Uterus (tissue), 4 donors: Measurements from ENCODE around the gene THAP10. TPM values are rescaled to one million over a fixed set of nuclear protein-coding genes. Genes with fewer than 3 reads are reported as not detected.

Experiments
- DNase-seq, 2 donors: peaks; one replicate each; pipeline ENCODE4 v3.0.0-alpha.2; 2019 to 2020
- H3K27ac ChIP-seq, 2 donors: fragments of 200-600 bp; sonication (generic); 1 replicate in 1 of 2; 2 replicates in 1 of 2; pipeline ENCODE4 v1.5.1; 2016 to 2018
- H3K27me3 ChIP-seq, 2 donors: fragments of 200-600 bp; sonication (generic); one replicate each; pipeline ENCODE4 v1.5.1; 2018 to 2019; ENCODE audit warnings: control low read depth in 1 of 2
- H3K36me3 ChIP-seq, 2 donors: fragments of 200-600 bp; sonication (generic); one replicate each; pipeline ENCODE4 v1.5.1; 2019; ENCODE audit warnings: control low read depth in 1 of 2
- H3K4me1 ChIP-seq, 2 donors: fragments of 200-600 bp; sonication (generic); one replicate each; pipeline ENCODE4 v1.5.1; 2018 to 2019; ENCODE audit warnings: control low read depth in 1 of 2
- H3K4me3 ChIP-seq, 2 donors: fragments of 200-600 bp; sonication (generic); 1 replicate in 1 of 2; 2 replicates in 1 of 2; pipeline ENCODE4 v1.5.1; 2018 to 2019; ENCODE audit warnings: mild to moderate bottlenecking in 1 of 2
- H3K9me3 ChIP-seq, 2 donors: fragments of 200-600 bp; sonication (generic); one replicate each; pipeline ENCODE4 v1.5.1; 2019; ENCODE audit warnings: control low read depth in 1 of 2
- POLR2A ChIP-seq, 2 donors: fragments of 450-650 bp; IDR thresholded peaks; one replicate each; pipeline ENCODE4 v1.6.1; 2016; ENCODE audit warnings: antibody characterized with exemption in 2 of 2, mild to moderate bottlenecking in 1 of 2, moderate library complexity in 1 of 2
- intact Hi-C: fragments of 100-400 bp; cut with DNase I; formaldehyde crosslinking; loops from one replicate; pipeline ENCODE4 v1.15.1; 2023; ENCODE audit warnings: low total_unique reads
- total RNA-seq, 4 donors: library from RNA; depleted of rRNA in 3 of 4; stranded (reverse); fragments of >200 nt in 3 of 4; gene quantifications; one replicate each; pipeline versions ENCODE4 v1.1.0 to v1.2.4, GENCODE V29; 2014 to 2023
- TF ChIP-seq, protein P1 (sequence below), 4 experiments: fragments of 200-600 bp in 2 of 4; fragments of 450-650 bp in 2 of 4; sonication (generic) in 2 of 4; IDR thresholded peaks; one replicate each; pipeline ENCODE4 v1.5.1; 2016 to 2019; ENCODE audit warnings: antibody characterized with exemption in 4 of 4, mild to moderate bottlenecking in 2 of 4, moderate library complexity in 1 of 4
- donor health status: DM: yes; HTN: yes; CAD: no.

Gene THAP10
- total RNA-seq, 4 donors from 2014 or later, result 1.8 to 4.1 (median 2.0) TPM

GRCh38 chr15:70853318-70853972 lies 38.8 kb downstream of the THAP10 start:
- H3K4me3 ChIP-seq, result peak overlapping the region; percentile 34 to 62

DNA sequence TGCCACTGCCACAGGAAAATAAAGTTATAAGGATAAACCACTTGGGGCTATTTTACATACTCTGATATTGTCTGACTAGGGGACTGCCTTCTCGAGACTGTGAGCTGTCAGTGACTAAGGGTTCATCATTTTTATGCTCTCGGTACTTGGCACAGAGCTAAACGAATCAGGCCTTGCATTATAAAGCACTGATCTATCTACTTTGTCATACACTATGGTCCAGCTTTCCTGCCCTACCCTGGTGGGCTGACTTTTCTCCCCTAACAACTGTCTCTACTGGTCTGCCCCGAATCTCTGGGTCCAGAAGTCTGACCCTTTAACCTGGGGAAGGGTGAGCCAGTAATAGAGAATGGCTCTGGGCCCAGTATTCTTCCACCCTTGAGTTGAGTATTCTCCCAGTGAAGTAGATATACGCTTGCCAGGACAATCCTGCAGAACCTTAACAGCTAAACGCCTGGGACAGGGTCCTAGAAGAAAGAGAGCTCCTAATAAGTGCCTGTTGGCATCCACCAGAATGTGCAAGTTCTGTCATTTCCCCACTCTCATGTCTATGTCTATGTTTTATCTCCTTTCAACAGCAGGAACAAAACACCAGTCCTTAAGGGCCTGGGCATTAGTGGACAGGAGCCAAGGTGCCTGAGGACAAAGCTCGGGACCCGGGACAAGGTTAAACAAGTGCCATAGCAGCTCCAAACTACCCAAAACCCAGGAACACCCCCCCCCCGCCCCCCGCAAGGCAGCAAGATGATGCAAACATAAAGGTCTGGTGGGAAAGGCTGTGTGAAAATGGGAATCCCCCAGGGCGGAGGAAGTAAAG lies 39.5 kb downstream of the THAP10 start:
- H3K36me3 ChIP-seq, result no peaks in the 10 kb centered on the region
- H3K4me1 ChIP-seq, result peaks cover 0 to 5% of the 10 kb centered on the region in 2 donors
- intact Hi-C loops, result no loop called here

More at GRCh38 chr15:70853318-70853972, 38.8 kb downstream of the THAP10 start:
- Histone ChIP-seq H3K4me1 (peaks cover 0 to 5% of the 10 kb centered on the region in 2 donors), H3K27me3 (no peaks in the 10 kb centered on the region), H3K27ac (peak overlapping the region; percentile 87 to 97), H3K36me3 (no peaks in the 10 kb centered on the region), H3K9me3 (no peaks in the 10 kb centered on the region)
- no peak for TF ChIP-seq POLR2A (IDR thresholded peaks at IDR 0.05)
- TF ChIP-seq, protein P1, sequence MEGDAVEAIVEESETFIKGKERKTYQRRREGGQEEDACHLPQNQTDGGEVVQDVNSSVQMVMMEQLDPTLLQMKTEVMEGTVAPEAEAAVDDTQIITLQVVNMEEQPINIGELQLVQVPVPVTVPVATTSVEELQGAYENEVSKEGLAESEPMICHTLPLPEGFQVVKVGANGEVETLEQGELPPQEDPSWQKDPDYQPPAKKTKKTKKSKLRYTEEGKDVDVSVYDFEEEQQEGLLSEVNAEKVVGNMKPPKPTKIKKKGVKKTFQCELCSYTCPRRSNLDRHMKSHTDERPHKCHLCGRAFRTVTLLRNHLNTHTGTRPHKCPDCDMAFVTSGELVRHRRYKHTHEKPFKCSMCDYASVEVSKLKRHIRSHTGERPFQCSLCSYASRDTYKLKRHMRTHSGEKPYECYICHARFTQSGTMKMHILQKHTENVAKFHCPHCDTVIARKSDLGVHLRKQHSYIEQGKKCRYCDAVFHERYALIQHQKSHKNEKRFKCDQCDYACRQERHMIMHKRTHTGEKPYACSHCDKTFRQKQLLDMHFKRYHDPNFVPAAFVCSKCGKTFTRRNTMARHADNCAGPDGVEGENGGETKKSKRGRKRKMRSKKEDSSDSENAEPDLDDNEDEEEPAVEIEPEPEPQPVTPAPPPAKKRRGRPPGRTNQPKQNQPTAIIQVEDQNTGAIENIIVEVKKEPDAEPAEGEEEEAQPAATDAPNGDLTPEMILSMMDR (IDR thresholded peaks at IDR 0.05), result no peak
- intact Hi-C loops, result no loop called here
- peak; percentile 47 to 49 for DNase-seq

DNA sequence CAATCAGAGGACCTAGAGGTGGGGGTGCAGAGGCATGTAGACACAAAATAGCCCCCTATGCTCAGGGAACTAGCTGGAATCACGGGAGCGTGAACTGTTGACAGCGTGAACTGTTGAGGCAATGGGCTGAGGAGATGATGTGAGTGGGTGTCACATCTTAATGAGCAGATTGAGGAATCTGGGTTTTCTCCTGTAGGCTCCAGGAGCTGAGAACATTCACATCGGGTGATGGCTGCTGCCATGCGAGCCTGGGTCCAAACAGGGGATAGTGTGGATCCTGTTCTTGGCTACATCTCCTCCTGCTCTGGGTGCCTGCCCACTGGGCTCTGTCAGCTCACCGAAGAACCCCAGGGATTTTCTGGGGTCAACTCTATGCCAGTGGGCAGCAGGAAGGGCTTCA lies 40.3 kb downstream of the THAP10 start:
- H3K4me1 ChIP-seq, result no peaks in the 10 kb centered on the region
- peak overlapping the region in 1 of 2 donors; percentile 97 for H3K27ac ChIP-seq
- no peak for DNase-seq
- H3K27me3 ChIP-seq, result no peaks in the 10 kb centered on the region
- TF ChIP-seq POLR2A (IDR thresholded peaks at IDR 0.05), result no peak
- TF ChIP-seq, protein P1 (IDR thresholded peaks at IDR 0.05), result no peak
- no peak overlapping the region for H3K4me3 ChIP-seq
- intact Hi-C loops, result no loop called here
- no peaks in the 10 kb centered on the region for H3K36me3 ChIP-seq
- H3K9me3 ChIP-seq, result no peaks in the 10 kb centered on the region

More for the DNA sequence above, 39.5 kb downstream of the THAP10 start:
- DNase-seq, result no peak
- H3K27me3 ChIP-seq, result no peaks in the 10 kb centered on the region
- H3K9me3 ChIP-seq, result no peaks in the 10 kb centered on the region
- peak overlapping the region; percentile 87 to 97 for H3K27ac ChIP-seq
- TF ChIP-seq, protein P1 (IDR thresholded peaks at IDR 0.05), result no peak
- no peak for TF ChIP-seq POLR2A (IDR thresholded peaks at IDR 0.05)
- peak overlapping the region; percentile 34 to 62 for H3K4me3 ChIP-seq

DNA sequence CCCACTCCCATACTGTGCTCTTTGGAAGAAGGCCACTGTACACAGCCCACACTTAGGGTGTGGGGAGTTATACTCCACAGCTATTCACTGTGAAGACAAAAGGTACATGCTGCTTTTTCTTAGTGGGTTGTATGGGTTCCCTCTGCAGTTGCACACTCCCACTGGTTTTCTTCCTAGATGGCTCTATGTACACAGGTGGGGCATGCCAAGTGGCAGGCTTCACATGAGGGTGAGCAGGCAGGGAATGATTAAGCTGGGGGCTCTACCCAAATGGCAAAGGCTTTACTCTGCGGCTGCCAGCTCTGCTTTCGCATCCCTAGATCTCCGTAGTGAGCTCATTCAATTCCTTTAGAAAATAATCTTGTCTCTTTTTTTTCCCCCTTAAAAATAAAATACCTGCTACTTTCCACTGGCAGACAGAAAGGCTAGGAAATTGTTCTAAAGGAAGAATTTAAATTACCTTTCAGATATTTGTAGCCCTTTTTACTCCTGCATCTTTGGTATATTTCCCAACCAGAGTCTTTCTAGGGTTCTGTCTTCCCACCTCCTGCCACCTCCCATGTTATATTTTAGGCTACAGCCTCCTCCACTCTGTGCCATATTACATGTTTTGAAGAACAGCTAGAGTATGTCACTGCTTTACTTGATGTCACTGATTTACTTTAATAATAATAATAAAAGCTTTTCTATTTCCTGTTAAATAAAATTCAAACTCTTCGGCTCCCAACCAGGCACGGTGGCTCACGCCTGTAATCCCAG lies 46.5 kb downstream of the THAP10 start:
- no peak for DNase-seq
- Histone ChIP-seq H3K27ac (no peak overlapping the region), H3K9me3 (no peaks in the 10 kb centered on the region), H3K27me3 (no peaks in the 10 kb centered on the region), H3K4me1 (no peaks in the 10 kb centered on the region), H3K4me3 (no peak overlapping the region), H3K36me3 (no peaks in the 10 kb centered on the region)
- TF ChIP-seq, protein P1 (IDR thresholded peaks at IDR 0.05), result no peak
- no peak for TF ChIP-seq POLR2A (IDR thresholded peaks at IDR 0.05)
- intact Hi-C loops, result no loop called here
